Measurements from ENCODE around the gene METTL27.
"Not testable (repeated sequence)": the region's sequence is repeated elsewhere in the genome, so short reads cannot be mapped to it uniquely, and the experiment has no call there.

METTL27 gene

DNA sequence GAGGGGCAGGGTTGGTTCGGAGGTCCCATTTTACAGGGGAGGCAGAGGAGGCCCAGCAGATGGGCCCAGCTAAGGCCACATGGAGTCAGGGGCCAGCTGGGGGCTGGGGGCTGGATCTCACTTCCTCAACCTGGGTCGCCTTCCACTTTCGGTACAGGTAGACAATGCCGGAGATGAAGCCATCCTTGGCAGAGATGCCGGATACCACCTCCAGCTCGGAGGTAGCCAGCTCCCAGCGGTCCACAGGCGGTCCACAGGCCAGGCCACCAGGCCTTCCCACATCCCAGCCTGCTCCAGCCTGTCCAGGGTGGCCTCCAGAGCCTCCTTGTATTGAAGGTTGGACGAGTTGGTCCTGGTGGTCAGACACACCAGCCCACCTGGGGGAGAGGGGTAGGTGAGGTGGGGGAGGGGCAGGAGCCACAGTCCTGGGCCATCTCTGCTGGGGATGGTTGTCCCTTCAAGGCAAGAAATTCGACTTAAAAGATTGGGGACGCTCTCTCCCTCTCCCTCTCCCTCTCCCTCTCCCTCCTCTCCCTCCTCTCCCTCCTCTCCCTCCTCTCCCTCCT, 7.6 kb downstream of the METTL27 start:
- DNase-seq: no peak

DNA sequence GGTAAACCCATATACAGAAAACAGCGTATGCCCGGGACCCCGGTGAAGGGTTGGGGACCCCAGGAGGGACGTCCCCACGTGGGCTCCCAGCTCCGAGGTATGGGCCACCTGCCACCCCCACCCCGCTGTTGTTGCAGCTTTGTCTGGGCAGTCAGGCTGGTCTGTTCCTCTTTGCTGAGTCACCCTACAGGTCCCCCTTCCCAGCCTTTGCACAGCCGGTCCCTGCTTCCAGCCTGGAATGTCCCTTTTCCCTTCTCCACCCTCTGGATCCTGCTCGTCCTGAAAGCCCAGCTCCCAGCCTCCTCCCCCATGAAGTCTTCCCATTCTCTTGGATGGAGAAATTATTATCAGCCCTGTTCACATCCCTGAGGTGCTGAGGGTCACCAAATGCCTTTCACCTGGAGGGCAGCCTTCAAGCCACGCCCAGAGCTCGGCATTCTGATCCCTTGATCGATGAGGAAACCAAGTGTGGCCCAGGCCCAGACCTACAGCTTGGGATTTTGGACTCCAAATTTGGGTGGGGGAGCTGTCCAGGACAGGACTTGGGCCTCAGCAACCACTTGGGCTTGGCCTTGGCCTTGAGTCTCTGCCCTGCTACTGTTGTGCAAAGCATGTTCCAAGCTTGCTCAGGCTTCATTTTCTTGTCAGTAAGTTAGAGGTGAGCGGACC, 8.9 kb downstream of the METTL27 start:
- DNase-seq: no peak

DNA sequence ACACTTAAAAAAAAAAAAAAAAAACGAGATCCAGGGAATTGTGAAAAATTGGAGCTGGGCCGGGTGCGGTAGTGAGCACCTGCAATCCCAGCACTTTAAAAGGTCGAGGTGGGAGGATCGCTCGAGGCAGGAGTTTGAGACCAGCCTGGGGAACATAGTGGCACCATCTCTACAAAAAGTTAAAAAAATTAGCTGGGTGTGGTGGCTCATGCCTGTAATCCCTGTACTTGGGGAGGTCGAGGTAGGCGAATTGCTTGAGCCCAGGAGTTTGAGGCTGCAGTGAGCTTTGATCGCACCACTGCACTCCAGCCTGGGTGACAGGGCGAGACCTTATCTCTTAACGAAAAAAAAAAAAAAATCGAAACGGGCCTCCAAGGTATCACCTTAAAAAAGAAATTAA, 9.5 kb downstream of the METTL27 start:
- no peak for DNase-seq

DNA sequence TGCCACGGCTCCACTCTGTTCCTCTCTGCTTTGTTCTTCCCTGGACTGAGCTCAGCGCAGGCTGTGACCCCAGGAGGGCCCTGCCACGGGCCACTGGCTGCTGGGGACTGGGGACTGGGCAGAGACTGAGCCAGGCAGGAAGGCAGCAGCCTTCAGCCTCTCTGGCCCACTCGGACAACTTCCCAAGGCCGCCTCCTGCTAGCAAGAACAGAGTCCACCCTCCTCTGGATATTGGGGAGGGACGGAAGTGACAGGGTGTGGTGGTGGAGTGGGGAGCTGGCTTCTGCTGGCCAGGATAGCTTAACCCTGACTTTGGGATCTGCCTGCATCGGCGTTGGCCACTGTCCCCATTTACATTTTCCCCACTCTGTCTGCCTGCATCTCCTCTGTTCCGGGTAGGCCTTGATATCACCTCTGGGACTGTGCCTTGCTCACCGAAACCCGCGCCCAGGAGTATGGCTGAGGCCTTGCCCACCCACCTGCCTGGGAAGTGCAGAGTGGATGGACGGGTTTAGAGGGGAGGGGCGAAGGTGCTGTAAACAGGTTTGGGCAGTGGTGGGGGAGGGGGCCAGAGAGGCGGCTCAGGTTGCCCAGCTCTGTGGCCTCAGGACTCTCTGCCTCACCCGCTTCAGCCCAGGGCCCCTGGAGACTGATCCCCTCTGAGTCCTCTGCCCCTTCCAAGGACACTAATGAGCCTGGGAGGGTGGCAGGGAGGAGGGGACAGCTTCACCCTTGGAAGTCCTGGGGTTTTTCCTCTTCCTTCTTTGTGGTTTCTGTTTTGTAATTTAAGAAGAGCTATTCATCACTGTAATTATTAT, 10.3 kb downstream of the METTL27 start:
- DNase-seq: peak; percentile 51

DNA sequence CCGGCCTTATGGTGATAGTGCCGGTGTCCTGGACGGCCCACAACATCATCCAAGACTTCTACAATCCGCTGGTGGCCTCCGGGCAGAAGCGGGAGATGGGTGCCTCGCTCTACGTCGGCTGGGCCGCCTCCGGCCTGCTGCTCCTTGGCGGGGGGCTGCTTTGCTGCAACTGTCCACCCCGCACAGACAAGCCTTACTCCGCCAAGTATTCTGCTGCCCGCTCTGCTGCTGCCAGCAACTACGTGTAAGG, 10.8 kb downstream of the METTL27 start:
- no peak for DNase-seq

DNA sequence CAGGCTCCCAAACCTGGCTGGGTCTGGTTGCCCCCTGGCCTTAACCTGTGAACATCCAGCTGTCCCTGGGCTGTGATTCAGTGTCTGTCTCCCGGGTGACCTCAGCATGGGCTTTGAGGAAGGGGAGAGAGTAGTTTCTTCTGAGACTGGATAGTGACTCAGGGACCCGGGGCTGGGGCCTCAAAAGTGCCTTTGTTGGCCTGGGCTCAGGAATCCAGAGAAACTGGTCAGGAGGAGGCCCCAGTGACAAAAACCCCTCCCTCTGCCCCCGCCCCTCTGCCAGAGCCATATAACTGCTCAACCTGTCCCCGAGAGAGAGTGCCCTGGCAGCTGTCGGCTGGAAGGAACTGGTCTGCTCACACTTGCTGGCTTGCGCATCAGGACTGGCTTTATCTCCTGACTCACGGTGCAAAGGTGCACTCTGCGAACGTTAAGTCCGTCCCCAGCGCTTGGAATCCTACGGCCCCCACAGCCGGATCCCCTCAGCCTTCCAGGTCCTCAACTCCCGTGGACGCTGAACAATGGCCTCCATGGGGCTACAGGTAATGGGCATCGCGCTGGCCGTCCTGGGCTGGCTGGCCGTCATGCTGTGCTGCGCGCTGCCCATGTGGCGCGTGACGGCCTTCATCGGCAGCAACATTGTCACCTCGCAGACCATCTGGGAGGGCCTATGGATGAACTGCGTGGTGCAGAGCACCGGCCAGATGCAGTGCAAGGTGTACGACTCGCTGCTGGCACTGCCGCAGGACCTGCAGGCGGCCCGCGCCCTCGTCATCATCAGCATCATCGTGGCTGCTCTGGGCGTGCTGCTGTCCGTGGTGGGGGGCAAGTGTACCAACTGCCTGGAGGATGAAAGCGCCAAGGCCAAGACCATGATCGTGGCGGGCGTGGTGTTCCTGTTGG, 11.4 kb downstream of the METTL27 start, which contains the start of gene CLDN4:
Gene CLDN4 (plus strand): TSS at position 316 of the 903 bp plus-strand sequence. CDS start 206 bp downstream, at position 522.
- DNase-seq: no peak

DNA sequence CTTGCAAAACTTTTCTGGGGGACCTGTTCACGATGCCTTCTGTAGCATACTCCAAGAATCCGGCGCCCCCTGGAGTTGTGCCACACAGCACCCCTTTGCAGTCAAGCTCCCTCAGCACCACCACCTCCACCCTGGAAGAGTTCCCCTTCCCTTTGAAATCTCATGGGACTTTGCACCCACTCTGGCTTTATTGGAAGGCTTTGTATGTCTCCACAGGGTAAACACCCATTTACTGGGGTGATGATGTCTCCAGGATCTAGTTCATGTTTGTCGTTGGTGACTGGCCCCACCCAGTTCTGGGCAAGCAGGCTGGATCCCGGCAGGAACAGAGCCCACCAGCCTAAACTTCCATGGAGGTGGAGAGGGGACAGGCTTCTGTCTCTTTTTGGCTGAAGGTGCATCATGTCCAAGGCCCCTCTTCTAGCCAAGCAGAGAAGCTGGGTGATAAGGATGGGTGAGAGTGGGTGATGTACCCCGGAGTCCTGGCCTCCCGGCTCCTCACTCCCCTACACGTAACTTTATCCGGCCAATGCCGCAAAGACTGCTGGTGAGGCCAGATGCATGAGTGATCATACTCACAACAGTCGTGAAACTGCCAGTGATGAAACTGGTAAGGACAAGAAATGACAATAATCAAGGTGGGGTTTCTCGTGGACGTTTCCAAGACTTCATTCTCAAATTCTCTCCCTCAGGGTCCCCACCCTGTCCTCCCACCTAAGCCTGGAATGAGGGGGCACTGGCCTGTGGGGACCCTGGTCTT, 12.2 kb downstream of the METTL27 start:
- DNase-seq: no peak

DNA sequence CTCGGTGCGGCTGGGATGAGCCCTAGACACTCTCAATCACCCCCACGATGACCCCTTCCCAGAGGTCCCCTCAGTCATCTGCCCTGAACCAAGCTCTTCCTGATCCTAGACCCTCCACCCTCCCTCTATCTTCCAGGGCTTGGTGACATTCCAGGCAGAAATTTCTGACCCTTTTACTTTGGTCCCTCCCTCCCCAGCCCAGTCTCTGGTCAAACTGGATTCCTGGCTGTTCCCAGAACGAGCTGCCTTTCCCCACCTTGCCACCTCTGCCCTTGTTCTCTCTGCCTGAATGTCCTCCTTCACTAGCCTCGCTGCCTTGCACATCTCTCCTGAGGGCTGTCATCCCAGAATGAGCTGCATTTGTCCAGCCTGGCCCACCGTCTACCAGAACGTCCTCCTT, 12.8 kb downstream of the METTL27 start:
- no peak for DNase-seq

DNA sequence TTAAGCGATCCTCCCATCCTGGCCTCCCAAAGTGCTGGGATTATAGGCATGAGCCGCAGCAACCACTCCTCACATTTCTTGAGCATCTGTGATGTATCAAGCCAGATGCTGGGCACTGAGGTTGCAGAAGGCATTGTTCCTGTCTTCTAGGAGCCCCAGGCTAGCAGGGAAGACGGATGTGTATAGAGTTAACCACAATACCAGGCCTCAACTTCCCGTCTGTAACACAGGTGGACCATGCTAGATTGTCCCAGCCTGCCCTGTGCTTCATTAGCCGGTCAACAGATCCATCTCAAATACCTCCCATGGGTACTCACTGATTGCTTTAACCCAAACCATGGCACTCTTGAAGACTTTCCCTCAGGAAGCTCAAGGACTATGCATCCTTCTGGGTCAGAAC, 13.3 kb downstream of the METTL27 start:
- DNase-seq: no peak

DNA sequence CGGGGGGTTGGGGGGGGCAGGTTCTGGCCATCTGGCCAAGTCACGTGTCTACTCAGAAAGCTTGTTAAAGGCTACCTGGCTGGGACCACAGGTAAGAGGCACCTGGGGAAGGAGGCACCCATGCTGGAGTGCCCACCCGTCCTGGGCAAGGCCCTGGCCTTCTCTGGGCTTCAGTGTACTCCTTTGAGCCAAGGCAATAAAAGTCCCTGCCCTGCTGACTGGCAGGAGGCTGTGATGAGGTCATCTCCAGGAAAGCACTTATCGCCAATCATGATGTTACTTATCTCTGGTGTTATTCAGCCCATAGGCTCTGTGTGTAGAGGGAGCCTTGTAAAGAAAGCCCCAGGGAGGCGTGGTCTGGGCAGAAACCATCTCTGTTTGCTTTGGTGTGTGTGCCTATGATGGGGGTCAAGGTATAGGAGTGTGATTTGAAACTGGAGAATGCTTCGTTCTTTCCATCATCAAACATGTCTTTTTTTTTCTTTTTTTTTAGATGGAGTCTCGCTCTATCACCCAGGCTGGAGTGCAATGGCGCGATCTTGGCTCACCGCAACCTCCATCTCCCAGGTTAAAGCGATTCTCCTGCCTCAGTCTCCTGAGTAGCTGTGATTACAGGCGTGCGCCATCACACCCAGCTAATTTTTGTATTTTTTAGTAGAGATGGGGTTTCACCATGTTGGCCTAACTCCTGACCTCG, 14.1 kb downstream of the METTL27 start:
- DNase-seq: peak; percentile 56

DNA sequence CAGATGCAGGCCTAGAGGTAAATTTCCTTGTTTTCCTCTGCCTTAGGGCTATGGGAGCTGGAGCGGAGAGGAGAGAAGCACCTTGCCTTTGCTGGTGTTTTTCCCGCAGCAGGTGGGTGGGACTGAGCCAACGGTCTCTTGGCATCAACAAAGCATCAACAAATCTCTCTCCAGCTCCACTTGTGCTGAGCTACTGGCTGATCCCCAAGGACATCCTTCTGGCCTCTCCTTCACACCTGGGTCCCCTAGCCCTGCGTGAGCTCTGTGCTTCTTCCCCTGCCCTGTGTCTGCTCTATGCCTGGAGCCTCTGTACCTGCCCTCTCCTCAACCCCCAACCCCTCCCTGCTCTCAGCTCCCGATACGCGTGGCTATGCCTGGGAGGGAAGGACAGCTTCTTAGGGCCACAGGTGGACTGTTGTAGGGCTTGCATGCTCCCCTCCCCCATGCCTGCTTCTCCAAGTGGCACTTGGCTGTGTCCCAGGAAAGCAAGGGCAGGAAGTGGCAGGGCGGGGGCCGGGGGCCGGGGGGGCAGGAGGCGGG, 14.7 kb downstream of the METTL27 start:
- no peak for DNase-seq

DNA sequence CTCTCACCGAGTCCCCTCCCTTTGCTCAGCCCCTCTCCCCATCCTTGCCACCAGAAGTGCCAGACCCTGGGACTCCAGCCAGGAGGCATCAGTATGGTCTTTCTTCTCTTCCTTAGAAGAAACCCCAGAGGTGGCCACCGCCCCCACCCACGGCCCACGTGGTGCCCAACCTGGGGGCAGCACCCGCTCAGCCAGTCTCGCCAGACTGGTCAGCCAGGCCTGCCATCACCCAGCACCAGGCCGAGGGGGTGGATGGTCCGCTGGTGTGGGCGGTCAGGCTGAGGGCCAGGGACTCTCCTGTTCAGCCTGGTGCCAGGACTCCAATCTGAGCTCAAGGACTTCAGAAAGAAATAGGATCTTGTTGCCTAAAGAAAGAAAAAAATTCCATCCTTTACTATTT, 17.3 kb downstream of the METTL27 start:
- DNase-seq: no peak

DNA sequence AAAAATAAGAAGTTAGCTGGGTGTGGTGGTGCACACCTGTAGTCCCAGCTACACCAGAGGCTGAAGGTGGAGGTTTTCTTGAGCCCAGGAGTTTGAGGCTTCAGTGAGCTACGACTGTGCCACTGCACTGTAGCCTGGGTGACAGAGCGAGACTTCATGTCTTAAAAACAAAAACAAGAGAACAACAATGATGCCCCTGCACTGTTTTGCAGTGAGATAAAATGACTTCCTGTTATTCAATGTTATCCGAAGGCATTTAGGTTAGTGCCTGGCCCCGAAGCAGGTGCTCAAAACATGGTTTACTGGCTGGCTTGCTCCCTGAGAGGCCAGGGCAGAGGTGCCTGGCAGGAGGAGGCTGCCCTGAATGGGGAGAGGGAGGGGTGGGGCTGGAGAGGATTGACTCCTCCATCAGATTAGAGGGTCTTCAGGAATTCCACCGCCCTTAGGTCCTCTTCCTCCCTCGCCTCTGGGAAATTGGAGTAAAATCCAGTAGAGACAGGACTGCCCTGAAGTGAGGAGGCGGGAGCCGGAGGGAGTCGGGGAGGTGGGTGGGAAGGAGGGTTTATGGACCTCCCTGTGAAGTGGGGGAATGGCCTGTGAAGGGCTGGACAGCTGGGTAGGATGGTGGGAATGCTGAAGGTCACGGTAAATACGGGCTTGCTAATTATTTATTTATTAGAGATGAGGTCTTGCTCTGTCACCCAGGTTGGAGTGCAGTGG, 18.3 kb downstream of the METTL27 start:
- DNase-seq: no peak

DNA sequence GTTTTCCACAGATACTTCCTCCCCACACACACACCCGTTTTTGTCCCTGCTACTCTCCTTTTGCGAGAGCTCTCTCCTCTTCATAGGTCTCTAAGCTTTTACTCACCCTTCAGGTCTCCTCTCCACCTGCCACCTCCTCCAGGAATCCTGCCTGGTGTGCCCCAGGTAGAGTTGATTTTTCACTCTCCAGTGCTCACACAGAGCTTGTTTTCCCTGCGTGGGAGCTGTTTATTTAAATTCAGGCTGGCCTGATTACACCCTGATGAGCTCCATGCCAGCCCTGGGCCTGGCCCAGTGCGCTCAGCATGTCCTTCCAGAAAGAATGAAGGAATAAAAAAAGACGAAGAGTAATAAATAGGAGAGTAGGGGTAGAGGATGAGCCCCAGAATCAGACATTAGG, 19.1 kb downstream of the METTL27 start:
- DNase-seq: no peak

DNA sequence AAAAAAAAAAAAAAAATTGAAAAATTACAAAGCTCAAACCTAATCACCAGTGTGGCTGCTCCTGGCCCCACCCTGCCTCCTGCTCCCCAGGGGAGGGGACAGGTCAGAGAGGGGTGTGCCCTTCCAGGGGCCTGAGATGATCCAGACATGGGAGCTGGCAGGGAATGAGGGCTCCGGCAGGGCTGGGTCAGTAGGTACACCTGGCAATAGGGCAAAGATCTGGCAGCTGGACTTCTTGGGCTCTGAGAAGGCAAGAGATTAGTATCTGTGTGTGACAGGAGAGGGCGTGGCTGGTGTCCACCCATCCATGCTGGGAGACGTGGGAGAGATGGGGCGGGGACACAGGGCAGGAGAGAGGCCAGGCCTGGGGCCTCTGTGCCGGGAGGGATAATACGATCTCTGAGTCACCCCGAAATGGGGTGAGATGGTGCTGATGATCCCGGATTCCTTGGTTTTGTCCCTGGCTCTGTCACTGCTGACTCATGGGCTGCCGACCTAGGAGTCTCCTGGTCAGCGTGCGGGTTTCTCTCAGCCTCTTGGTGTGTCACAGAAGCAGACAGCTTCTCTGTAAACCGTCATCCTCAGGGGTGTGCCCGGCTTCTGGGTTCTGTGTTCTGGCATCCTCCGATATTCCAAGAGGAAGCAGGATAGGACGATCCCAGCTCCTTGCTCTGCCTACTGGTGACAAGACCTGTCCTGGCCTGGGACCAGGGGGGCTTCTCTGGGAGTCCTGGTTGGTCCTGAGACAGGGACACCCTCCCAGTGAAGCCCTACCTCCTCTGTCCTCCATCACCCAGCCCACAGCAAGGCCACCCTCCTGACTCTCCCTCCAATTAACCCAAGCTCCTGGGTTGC, 19.8 kb downstream of the METTL27 start:
- no peak for DNase-seq

DNA sequence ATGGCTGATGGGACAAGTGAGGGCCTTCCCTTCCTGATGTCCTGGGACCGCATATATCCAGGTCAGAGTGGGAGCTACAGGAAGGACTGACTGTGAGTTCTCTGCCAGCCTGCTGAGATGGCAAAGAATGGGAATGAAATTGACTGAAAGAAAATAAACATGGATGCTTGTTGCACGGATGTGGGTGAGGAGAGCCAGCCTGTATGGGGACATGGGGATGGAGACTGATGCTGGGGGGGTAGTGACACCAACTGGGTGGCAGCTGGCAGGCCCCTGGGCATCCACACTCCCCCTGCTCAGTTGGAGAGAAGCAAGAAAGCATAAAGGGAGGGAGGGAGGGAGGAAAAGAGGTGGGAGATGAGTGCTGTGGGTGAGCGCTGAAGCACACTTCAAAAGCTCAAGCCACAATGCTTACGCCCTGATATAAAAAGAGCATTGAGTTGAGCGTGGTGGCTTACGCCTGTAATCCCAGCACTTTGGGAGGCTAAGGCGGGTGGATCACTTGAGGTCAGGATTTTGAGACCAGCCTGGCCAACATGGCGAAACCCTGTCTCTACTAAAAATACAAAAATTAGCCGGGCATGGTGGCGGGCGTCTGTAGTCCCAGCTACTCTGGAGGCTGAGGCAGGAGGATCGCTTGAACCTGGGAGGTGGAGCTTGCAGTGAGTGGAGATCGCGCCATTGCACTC, 20.6 kb downstream of the METTL27 start:
- not testable (repeated sequence) for DNase-seq

DNA sequence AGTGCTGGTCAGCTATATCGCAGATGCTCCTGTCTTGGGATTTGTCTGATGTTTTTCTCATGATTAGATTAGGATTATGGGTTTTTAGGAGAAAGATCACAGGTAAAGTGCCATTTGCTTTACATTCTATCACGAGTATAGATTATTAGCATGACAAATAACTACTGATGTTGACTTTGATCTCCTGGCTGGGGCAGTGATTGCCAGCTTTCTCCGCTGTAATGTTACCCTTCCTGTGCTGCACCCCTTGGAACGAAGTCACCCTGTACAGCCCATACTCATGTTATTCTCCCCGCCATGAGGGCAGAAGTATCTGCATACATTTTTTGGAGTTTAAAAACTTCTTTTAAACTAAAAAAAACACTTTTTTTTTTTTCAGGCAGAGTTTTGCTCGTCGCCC, 22.3 kb downstream of the METTL27 start:
- DNase-seq: no peak

DNA sequence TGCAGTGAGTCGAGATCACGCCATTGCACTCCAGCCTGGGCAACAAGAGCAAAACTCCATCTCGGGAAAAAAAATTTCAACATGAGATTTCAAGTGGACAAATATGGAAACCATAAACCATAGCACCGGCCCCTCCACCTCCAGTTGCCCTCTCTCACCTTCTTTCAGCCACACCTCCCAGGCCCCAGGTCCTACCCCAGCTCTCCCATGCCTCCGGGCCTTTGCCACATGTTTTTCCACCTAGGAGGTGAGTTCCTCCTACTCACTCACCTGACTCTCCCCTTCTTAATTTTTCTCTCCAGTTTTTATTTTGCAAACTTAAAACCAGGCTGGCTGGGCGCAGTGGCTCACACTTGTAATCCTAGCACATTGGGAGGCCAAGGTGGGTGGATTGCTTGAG, 25.2 kb downstream of the METTL27 start:
- no peak for DNase-seq

DNA sequence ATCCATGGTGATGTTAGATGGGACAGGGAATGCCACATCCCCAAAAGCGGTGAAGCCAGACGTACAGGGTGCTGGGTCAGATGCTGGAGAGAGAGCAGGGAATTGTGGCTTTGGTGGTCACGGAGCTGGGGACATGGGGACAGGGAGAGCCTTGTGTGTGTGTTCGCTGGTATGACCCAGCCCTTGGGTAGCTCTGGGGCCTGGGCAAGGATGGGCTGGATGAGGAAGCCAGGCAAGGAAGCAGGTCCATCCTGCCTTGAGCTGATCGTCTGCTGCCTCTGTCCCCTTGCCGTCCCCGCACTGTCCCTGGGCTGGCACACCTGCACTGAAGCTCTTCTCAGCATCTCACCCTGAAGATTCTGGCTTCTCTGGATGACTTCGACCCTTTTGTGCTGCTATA, 26.9 kb downstream of the METTL27 start:
- DNase-seq: no peak
